Lower leg skin (tissue), 3 donors: ENCODE results near the gene LCE1E.

ENCODE experiments used
- POLR2A ChIP-seq, 2 donors: fragments of 450-650 bp; IDR thresholded peaks; one replicate each; pipeline ENCODE4 v1.6.1; 2016 to 2017; ENCODE audit warnings: antibody characterized with exemption in 2 of 2, mild to moderate bottlenecking in 1 of 2, moderate library complexity in 1 of 2
- TF ChIP-seq, protein P1 (sequence below), 3 donors: fragments of 450-650 bp; IDR thresholded peaks; one replicate each; pipeline ENCODE4 v1.5.1; 2016; ENCODE audit warnings: antibody characterized with exemption in 3 of 3, mild to moderate bottlenecking in 3 of 3, moderate library complexity in 2 of 3

DNA sequence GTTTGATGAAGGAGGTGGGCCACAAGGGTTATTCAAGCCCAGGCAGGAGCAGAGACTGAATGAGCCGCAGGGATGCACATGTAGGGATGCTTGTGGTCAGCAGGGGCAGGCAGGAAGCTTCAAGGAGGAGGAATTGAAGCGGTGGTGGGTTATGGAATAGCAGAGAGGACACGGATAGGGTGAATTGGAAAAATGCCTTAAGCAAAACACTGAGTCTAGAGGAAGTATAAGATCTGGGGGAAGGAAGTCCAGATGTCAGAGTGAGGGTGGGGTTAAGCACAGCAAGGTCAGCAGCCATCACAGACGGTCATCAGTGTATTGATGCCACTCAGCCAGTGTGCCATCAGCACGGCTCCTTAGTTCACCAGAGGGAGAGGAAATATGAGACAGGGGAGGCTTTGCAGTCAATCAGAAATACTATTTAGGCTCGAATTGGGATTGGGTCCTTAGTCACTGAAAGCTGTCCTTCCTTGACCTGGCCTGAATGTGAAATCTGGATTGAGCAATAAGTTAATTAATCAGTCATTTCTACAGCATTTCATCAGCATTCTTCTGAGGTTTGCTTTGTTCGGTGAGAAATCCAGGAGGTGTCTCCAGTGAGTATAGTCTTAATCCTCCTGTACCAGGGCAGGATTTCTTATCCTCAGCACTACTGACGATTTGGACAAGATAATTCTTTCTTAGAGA, 17.1 kb upstream of the LCE1E start:
- TF ChIP-seq, protein P1, sequence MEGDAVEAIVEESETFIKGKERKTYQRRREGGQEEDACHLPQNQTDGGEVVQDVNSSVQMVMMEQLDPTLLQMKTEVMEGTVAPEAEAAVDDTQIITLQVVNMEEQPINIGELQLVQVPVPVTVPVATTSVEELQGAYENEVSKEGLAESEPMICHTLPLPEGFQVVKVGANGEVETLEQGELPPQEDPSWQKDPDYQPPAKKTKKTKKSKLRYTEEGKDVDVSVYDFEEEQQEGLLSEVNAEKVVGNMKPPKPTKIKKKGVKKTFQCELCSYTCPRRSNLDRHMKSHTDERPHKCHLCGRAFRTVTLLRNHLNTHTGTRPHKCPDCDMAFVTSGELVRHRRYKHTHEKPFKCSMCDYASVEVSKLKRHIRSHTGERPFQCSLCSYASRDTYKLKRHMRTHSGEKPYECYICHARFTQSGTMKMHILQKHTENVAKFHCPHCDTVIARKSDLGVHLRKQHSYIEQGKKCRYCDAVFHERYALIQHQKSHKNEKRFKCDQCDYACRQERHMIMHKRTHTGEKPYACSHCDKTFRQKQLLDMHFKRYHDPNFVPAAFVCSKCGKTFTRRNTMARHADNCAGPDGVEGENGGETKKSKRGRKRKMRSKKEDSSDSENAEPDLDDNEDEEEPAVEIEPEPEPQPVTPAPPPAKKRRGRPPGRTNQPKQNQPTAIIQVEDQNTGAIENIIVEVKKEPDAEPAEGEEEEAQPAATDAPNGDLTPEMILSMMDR (IDR thresholded peaks at IDR 0.05), result no peak
- no peak for TF ChIP-seq POLR2A (IDR thresholded peaks at IDR 0.05)
